H1 (cell line): Measurements from ENCODE around the gene WBP11. TPM values are rescaled to one million over a fixed set of nuclear protein-coding genes. Genes with fewer than 3 reads are reported as not detected.

ENCODE experiments used
- CTCF ChIA-PET: fragments of 300-600 bp; sonication (Branson Sonifier 250); formaldehyde crosslinking; loops from one replicate; lab custom pipeline; 2021; ENCODE audit not compliant: partially characterized antibody; lab: Charles Lee
- POLR2A ChIA-PET: fragments of 300-600 bp; sonication (Branson Sonifier 250); formaldehyde crosslinking; loops from one replicate; lab custom pipeline; 2021; ENCODE audit warnings: inconsistent platforms; ENCODE audit not compliant: partially characterized antibody; lab: Charles Lee
- DNase-seq, 2 experiments: peaks; one replicate each; pipeline versions ENCODE4 v3.0.0 to v3.0.0-alpha.2; 2010 to 2022; ENCODE audit warnings: low spot score in 2 of 2, low read depth in 1 of 2, mixed read lengths in 1 of 2
- FAIRE-seq: peaks from 2 replicates; lab custom pipeline; 2011; peaks lifted over from hg19 to GRCh38; lab: Jason Lieb, UNC
- H2AFZ ChIP-seq: 2 replicates; pipeline ENCODE4 v1.8.1; 2012; ENCODE audit warnings: low read length, inconsistent platforms
- H2AK5ac ChIP-seq: 2 replicates; pipeline ENCODE4 v1.6.1; 2013; ENCODE audit warnings: low read depth, low read length
- H2BK120ac ChIP-seq: replicated peaks from 2 replicates; pipeline ENCODE3; 2013; ENCODE audit warnings: low read depth, low read length, inconsistent platforms
- H2BK12ac ChIP-seq: 2 replicates; pipeline ENCODE4 v1.6.1; 2013; ENCODE audit warnings: low read depth, low read length
- H2BK15ac ChIP-seq: 2 replicates; pipeline ENCODE4 v1.6.1; 2013; ENCODE audit warnings: low read length
- H2BK20ac ChIP-seq: 2 replicates; pipeline ENCODE4 v1.6.1; 2013; ENCODE audit warnings: low read length
- H2BK5ac ChIP-seq: 2 replicates; pipeline ENCODE4 v1.6.1; 2013; ENCODE audit warnings: low read depth, low read length
- H3K14ac ChIP-seq: 2 replicates; pipeline ENCODE4 v1.6.1; 2013; ENCODE audit warnings: inconsistent platforms; ENCODE audit not compliant: insufficient read length
- H3K18ac ChIP-seq: 2 replicates; pipeline ENCODE4 v1.6.1; 2013; ENCODE audit warnings: low read length; ENCODE audit errors: extremely low read depth
- H3K23ac ChIP-seq: 2 replicates; pipeline ENCODE4 v1.6.1; 2013; ENCODE audit warnings: inconsistent platforms; ENCODE audit not compliant: insufficient read length
- H3K23me2 ChIP-seq: 2 replicates; pipeline ENCODE4 v1.6.1; 2013; ENCODE audit warnings: low read depth, low read length
- H3K27ac ChIP-seq: 2 replicates; pipeline ENCODE4 v1.6.1; 2011; ENCODE audit warnings: low read depth, low read length, inconsistent platforms
- H3K27me3 ChIP-seq, 4 experiments: replicated peaks in 1 of 4; 1 replicate in 1 of 4; 2 replicates in 3 of 4; pipeline versions ENCODE4 v1.6.1 to v1.8.1; 2011 to 2013; ENCODE audit warnings: low read length in 3 of 4, mild to moderate bottlenecking in 3 of 4, inconsistent platforms in 2 of 4, mixed read lengths in 2 of 4, moderate library complexity in 1 of 4; ENCODE audit not compliant: control insufficient read depth in 3 of 4, insufficient read depth in 3 of 4; ENCODE audit errors: extremely low read depth in 1 of 4
- H3K36me3 ChIP-seq, 4 experiments: 2 replicates each; pipeline versions ENCODE4 v1.6.1 to v1.8.1; 2011 to 2013; ENCODE audit warnings: mild to moderate bottlenecking in 4 of 4, low read length in 3 of 4, moderate library complexity in 2 of 4, control low read depth in 1 of 4, inconsistent platforms in 1 of 4; ENCODE audit not compliant: insufficient read depth in 4 of 4, control insufficient read depth in 2 of 4
- H3K4ac ChIP-seq: replicated peaks from 2 replicates; pipeline ENCODE3; 2013; ENCODE audit warnings: low read length, low read depth, mixed read lengths, inconsistent platforms; ENCODE audit not compliant: insufficient read length
- H3K4me1 ChIP-seq, 4 experiments: replicated peaks in 1 of 4; 1 replicate in 1 of 4; 2 replicates in 3 of 4; pipeline versions ENCODE4 v1.6.1 to v1.8.1; 2011 to 2013; ENCODE audit warnings: low read length in 3 of 4, inconsistent platforms in 2 of 4, mixed read lengths in 1 of 4; ENCODE audit not compliant: insufficient read depth in 4 of 4, control insufficient read depth in 3 of 4
- H3K4me2 ChIP-seq, 2 experiments: 2 replicates each; pipeline versions ENCODE4 v1.6.1 to v1.8.1; 2011 to 2013; ENCODE audit warnings: low read depth in 2 of 2, low read length in 2 of 2, control low read depth in 1 of 2, inconsistent platforms in 1 of 2, mild to moderate bottlenecking in 1 of 2; ENCODE audit not compliant: insufficient read depth in 1 of 2
- H3K4me3 ChIP-seq, 4 experiments: fragments of 200-600, 300-600 bp in 1 of 4; sonication (generic), shearing (Covaris generic), sonication (Bioruptor Twin) in 1 of 4; 2 replicates each; pipeline versions ENCODE4 v1.5.1 to v1.8.1; 2011 to 2016; ENCODE audit warnings: low read length in 4 of 4, low read depth in 3 of 4, control low read depth in 2 of 4, inconsistent platforms in 2 of 4, mild to moderate bottlenecking in 2 of 4, mixed read lengths in 1 of 4, moderate library complexity in 1 of 4; ENCODE audit not compliant: insufficient read depth in 2 of 4; ENCODE audit errors: extremely low read depth in 1 of 4
- H3K56ac ChIP-seq: replicated peaks from 2 replicates; pipeline ENCODE3; 2013; ENCODE audit warnings: low read depth, mild to moderate bottlenecking, mixed read lengths, low read length, inconsistent platforms; ENCODE audit not compliant: insufficient read length
- H3K79me1 ChIP-seq: 2 replicates; pipeline ENCODE4 v1.6.1; 2013; ENCODE audit warnings: low read depth, low read length, control low read depth
- H3K79me2 ChIP-seq, 2 experiments: 2 replicates each; pipeline versions ENCODE4 v1.6.1 to v1.8.1; 2012 to 2013; ENCODE audit warnings: low read length in 2 of 2, mild to moderate bottlenecking in 2 of 2, inconsistent platforms in 1 of 2; ENCODE audit not compliant: insufficient read depth in 2 of 2, control insufficient read depth in 1 of 2
- H3K9ac ChIP-seq, 4 experiments: replicated peaks in 1 of 4; 1 replicate in 1 of 4; 2 replicates in 3 of 4; pipeline versions ENCODE4 v1.6.1 to v1.8.1; 2011 to 2013; ENCODE audit warnings: low read depth in 3 of 4, low read length in 3 of 4, control low read depth in 2 of 4, mild to moderate bottlenecking in 2 of 4, moderate library complexity in 2 of 4, inconsistent platforms in 1 of 4; ENCODE audit errors: extremely low read depth in 1 of 4
- H3K9me3 ChIP-seq, 2 experiments: 2 replicates each; pipeline versions ENCODE4 v1.6.1 to v1.8.1; 2012 to 2013; ENCODE audit warnings: mild to moderate bottlenecking in 2 of 2, moderate library complexity in 2 of 2, control low read depth in 1 of 2, inconsistent platforms in 1 of 2, low read depth in 1 of 2, low read length in 1 of 2, mixed read lengths in 1 of 2; ENCODE audit not compliant: insufficient read depth in 2 of 2
- H4K20me1 ChIP-seq, 2 experiments: replicated peaks in 1 of 2; 2 replicates each; pipeline versions ENCODE3 to v1.8.1; 2011 to 2013; ENCODE audit warnings: inconsistent platforms in 2 of 2, low read length in 2 of 2, mild to moderate bottlenecking in 1 of 2; ENCODE audit not compliant: insufficient read depth in 2 of 2, control insufficient read depth in 1 of 2
- H4K5ac ChIP-seq: 2 replicates; pipeline ENCODE4 v1.6.1; 2013; ENCODE audit warnings: low read length, low read depth, mixed read lengths, inconsistent platforms; ENCODE audit not compliant: insufficient read length
- H4K8ac ChIP-seq: 2 replicates; pipeline ENCODE4 v1.8.0; 2013; ENCODE audit warnings: mild to moderate bottlenecking, moderate library complexity, low read length, inconsistent platforms; ENCODE audit not compliant: insufficient read depth; ENCODE audit errors: extremely low read depth
- H4K91ac ChIP-seq: replicated peaks from 2 replicates; pipeline ENCODE3; 2013; ENCODE audit warnings: low read length, mixed read lengths, inconsistent platforms; ENCODE audit not compliant: insufficient read length
- BCL11A ChIP-seq, 2 experiments: IDR thresholded peaks; one replicate each; pipeline ENCODE4 v1.6.1; 2011; ENCODE audit warnings: low read depth in 2 of 2, low read length in 2 of 2, mild to moderate bottlenecking in 2 of 2
- SAP30 ChIP-seq: fragments of 300-600 bp; sonication (generic); IDR thresholded peaks from 2 replicates; pipeline ENCODE4 v1.7.1; 2012; ENCODE audit warnings: low read length, moderate library complexity, mild to moderate bottlenecking, inconsistent platforms; ENCODE audit not compliant: insufficient read depth, insufficient replicate concordance
- SRF ChIP-seq: IDR thresholded peaks from 2 replicates; pipeline ENCODE4 v1.6.1; 2011; ENCODE audit warnings: mild to moderate bottlenecking, low read depth, low read length, moderate library complexity
- WGBS, 2 experiments: shearing (Covaris generic) in 1 of 2; methylation state at CpG; one replicate each; pipeline versions ENCODE4 v1.1.6 to v1.1.7; 2013 to 2015; ENCODE audit warnings: low lambda C conversion rate in 2 of 2, mixed read lengths in 2 of 2, inconsistent platforms in 1 of 2, low coverage in 1 of 2, missing lambda C conversion rate in 1 of 2; ENCODE audit not compliant: insufficient replicate concordance in 2 of 2, insufficient coverage in 1 of 2, insufficient read length in 1 of 2; ENCODE audit errors: extremely low coverage in 1 of 2, missing lambda C conversion rate in 1 of 2; 5-methylcytosine and 5-hydroxymethylcytosine counted together
- polyA plus RNA-seq, 7 experiments: library from polyadenylated mRNA; depleted of rRNA in 3 of 7; stranded (reverse) in 5 of 7; unstranded in 2 of 7; fragments of >200 nt in 5 of 7; fragments of 200-250 nt in 2 of 7; gene quantifications; 1 replicate in 5 of 7; 2 replicates in 1 of 7; 4 replicates in 1 of 7; pipeline versions ENCODE4 v1.2.1 to v1.2.3, GENCODE V29; 2011 to 2013; ENCODE audit warnings: missing spikeins in 2 of 7, mixed read lengths in 2 of 7
- total RNA-seq: library from RNA; stranded (reverse); fragmentation: NEBNext Ultra II Directional; extraction: Animal tissue kit (Norgen Biotek cat#: 25700); gene quantifications from 2 replicates; pipeline ENCODE4 v1.2.1, GENCODE V29; 2021

The WBP11 gene
- total and polyA plus RNA-seq, 2 of the 8 experiments (the other 6 are each of a cell fraction or from before 2014, with no cell fraction given), result 22.1 to 134 TPM

DNA sequence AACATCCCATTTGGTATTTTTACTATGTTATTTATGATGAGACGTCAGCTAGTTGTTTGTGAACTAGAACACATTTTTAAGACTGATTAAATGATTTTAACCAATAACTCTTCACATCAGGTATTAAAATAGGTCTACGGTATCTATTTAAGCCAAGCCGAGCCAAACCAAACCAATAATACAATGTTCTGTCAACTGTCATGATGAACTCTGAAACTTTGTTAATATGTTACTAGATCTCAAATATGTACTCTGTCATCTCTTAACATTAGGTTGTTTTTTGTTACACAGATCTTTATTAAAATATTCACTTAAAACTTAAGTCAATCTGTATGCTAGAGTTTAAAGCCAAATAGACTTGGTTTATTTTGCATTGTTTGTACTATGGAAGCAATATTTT is 39.0 kb upstream of the WBP11 start:
- H3K9me3 ChIP-seq, result no peaks in the 10 kb centered on the region
- no peaks in the 10 kb centered on the region for H3K23me2 ChIP-seq
- DNase-seq (no peak), FAIRE-seq (no peak)
- no peak overlapping the region for H4K8ac ChIP-seq
- no peak overlapping the region for H2BK12ac ChIP-seq
- H3K9ac ChIP-seq, result no peak overlapping the region
- no peak overlapping the region for H3K4ac ChIP-seq
- no peak overlapping the region for H3K27ac ChIP-seq
- H4K20me1 ChIP-seq, result no peaks in the 10 kb centered on the region
- CTCF ChIA-PET, result interaction anchor here (0.6 to 1.2 kb wide), 2 partner anchors 36 to 432 kb away, joined by 3 to 4 read pairs; no protein-coding TSS in a partner anchor
- H2AK5ac ChIP-seq, result no peak overlapping the region
- H3K4me2 ChIP-seq, result no peak overlapping the region
- H2AFZ ChIP-seq, result no peak overlapping the region
- H3K4me1 ChIP-seq, result no peaks in the 10 kb centered on the region
- H3K14ac ChIP-seq, result no peak overlapping the region
- H3K36me3 ChIP-seq, result no peaks in the 10 kb centered on the region
- WGBS, 2 experiments, result 96% methylated on average over 3 of the region's 3 CpGs; no CpG with 5 or more reads in 1 of the 2 experiments
- H3K23ac ChIP-seq, result no peak overlapping the region
- no peak overlapping the region for H4K5ac ChIP-seq
- H2BK120ac ChIP-seq, result no peak overlapping the region
- no peaks in the 10 kb centered on the region for H3K79me2 ChIP-seq
- no peak overlapping the region for H2BK20ac ChIP-seq
- POLR2A ChIA-PET, result no interaction called here
- H3K27me3 ChIP-seq, result no peaks in the 10 kb centered on the region
- no peak overlapping the region for H3K18ac ChIP-seq
- no peak overlapping the region for H2BK5ac ChIP-seq
- no peak overlapping the region for H3K56ac ChIP-seq
- no peaks in the 10 kb centered on the region for H3K79me1 ChIP-seq
- H2BK15ac ChIP-seq, result no peak overlapping the region
- TF ChIP-seq BCL11A (IDR thresholded peaks at IDR 0.05; ENCODE audit: low read depth in 2 of 2, low read length in 2 of 2), result no peak
- TF ChIP-seq SRF, result no peak
- no peak for TF ChIP-seq SAP30
- H3K4me3 ChIP-seq, result no peak overlapping the region
- H4K91ac ChIP-seq, result no peak overlapping the region
